H1 (cell line): ENCODE measurements around the gene OR1E1. TPM values are rescaled to one million over a fixed set of nuclear protein-coding genes. Genes with fewer than 3 reads are reported as not detected.

Experiments
- CEBPB ChIP-seq: IDR thresholded peaks from 2 replicates; pipeline ENCODE4 v1.6.1; 2012; ENCODE audit warnings: low read depth, low read length
- CHD1 ChIP-seq: IDR thresholded peaks from 2 replicates; pipeline ENCODE4 v1.6.1; 2012; ENCODE audit warnings: low read depth, low read length, improper control_type of control experiment
- CREB1 ChIP-seq: IDR thresholded peaks from 2 replicates; pipeline ENCODE4 v1.6.1; 2012; ENCODE audit warnings: inconsistent platforms
- NRF1 ChIP-seq: IDR thresholded peaks from 2 replicates; pipeline ENCODE4 v1.6.1; 2011; ENCODE audit warnings: mild to moderate bottlenecking, low read depth, low read length, improper control_type of control experiment
- RAD21 ChIP-seq, 2 experiments: IDR thresholded peaks in 1 of 2; conservative IDR thresholded peaks in 1 of 2; 2 replicates each; pipeline ENCODE4 v1.6.1; 2011; ENCODE audit warnings: low read depth in 2 of 2, low read length in 2 of 2, improper control_type of control experiment in 1 of 2, inconsistent platforms in 1 of 2, mild to moderate bottlenecking in 1 of 2, moderate library complexity in 1 of 2
- RXRA ChIP-seq: IDR thresholded peaks from 2 replicates; pipeline ENCODE4 v1.6.1; 2011; ENCODE audit warnings: low read depth, mild to moderate bottlenecking, low read length, moderate library complexity; ENCODE audit not compliant: insufficient read depth
- SIN3A ChIP-seq, 2 experiments: IDR thresholded peaks in 1 of 2; conservative IDR thresholded peaks in 1 of 2; 2 replicates each; pipeline ENCODE4 v1.6.1; 2011 to 2012; ENCODE audit warnings: low read length in 2 of 2, improper control_type of control experiment in 1 of 2, low read depth in 1 of 2, mild to moderate bottlenecking in 1 of 2
- SRF ChIP-seq: IDR thresholded peaks from 2 replicates; pipeline ENCODE4 v1.6.1; 2011; ENCODE audit warnings: mild to moderate bottlenecking, low read depth, low read length, moderate library complexity
- TAF1 ChIP-seq: IDR thresholded peaks from 2 replicates; pipeline ENCODE4 v1.6.1; 2011; ENCODE audit warnings: mild to moderate bottlenecking, low read depth, low read length
- polyA plus RNA-seq, 7 experiments: library from polyadenylated mRNA; depleted of rRNA in 3 of 7; stranded (reverse) in 5 of 7; unstranded in 2 of 7; fragments of >200 nt in 5 of 7; fragments of 200-250 nt in 2 of 7; gene quantifications; 1 replicate in 5 of 7; 2 replicates in 1 of 7; 4 replicates in 1 of 7; pipeline versions ENCODE4 v1.2.1 to v1.2.3, GENCODE V29; 2011 to 2013; ENCODE audit warnings: missing spikeins in 2 of 7, mixed read lengths in 2 of 7
- total RNA-seq: library from RNA; stranded (reverse); fragmentation: NEBNext Ultra II Directional; extraction: Animal tissue kit (Norgen Biotek cat#: 25700); gene quantifications from 2 replicates; pipeline ENCODE4 v1.2.1, GENCODE V29; 2021
- TF ChIP-seq, protein P1 (sequence below): fragments of 300-600 bp; sonication (generic); IDR thresholded peaks from 2 replicates; pipeline ENCODE4 v1.7.1; 2012; ENCODE audit warnings: low read length, moderate library complexity, mild to moderate bottlenecking, inconsistent platforms; ENCODE audit not compliant: insufficient replicate concordance

The OR1E1 gene
- total and polyA plus RNA-seq, 2 of the 8 experiments (the other 6 are each of a cell fraction or from before 2014, with no cell fraction given) = not detected

DNA sequence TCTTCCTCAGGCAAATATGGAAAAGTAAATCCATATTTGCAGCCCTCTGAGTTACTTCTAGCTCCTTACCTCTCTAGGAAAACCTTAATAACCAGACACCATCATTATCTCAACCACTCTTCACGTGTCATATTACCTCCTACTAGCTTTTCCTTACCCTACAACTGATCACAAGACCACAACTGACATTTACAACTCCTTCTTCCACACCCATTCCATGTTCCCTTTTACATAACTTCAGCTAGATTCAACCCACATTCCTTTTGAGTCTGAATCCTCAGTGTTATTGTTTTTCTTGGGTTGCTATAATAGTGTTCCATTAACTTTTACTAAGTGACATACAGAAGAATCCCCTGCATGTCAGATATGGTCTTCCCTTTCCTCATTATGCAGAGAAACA, 40.2 kb upstream of the OR1E1 start (continued):
- TF ChIP-seq, protein P1, sequence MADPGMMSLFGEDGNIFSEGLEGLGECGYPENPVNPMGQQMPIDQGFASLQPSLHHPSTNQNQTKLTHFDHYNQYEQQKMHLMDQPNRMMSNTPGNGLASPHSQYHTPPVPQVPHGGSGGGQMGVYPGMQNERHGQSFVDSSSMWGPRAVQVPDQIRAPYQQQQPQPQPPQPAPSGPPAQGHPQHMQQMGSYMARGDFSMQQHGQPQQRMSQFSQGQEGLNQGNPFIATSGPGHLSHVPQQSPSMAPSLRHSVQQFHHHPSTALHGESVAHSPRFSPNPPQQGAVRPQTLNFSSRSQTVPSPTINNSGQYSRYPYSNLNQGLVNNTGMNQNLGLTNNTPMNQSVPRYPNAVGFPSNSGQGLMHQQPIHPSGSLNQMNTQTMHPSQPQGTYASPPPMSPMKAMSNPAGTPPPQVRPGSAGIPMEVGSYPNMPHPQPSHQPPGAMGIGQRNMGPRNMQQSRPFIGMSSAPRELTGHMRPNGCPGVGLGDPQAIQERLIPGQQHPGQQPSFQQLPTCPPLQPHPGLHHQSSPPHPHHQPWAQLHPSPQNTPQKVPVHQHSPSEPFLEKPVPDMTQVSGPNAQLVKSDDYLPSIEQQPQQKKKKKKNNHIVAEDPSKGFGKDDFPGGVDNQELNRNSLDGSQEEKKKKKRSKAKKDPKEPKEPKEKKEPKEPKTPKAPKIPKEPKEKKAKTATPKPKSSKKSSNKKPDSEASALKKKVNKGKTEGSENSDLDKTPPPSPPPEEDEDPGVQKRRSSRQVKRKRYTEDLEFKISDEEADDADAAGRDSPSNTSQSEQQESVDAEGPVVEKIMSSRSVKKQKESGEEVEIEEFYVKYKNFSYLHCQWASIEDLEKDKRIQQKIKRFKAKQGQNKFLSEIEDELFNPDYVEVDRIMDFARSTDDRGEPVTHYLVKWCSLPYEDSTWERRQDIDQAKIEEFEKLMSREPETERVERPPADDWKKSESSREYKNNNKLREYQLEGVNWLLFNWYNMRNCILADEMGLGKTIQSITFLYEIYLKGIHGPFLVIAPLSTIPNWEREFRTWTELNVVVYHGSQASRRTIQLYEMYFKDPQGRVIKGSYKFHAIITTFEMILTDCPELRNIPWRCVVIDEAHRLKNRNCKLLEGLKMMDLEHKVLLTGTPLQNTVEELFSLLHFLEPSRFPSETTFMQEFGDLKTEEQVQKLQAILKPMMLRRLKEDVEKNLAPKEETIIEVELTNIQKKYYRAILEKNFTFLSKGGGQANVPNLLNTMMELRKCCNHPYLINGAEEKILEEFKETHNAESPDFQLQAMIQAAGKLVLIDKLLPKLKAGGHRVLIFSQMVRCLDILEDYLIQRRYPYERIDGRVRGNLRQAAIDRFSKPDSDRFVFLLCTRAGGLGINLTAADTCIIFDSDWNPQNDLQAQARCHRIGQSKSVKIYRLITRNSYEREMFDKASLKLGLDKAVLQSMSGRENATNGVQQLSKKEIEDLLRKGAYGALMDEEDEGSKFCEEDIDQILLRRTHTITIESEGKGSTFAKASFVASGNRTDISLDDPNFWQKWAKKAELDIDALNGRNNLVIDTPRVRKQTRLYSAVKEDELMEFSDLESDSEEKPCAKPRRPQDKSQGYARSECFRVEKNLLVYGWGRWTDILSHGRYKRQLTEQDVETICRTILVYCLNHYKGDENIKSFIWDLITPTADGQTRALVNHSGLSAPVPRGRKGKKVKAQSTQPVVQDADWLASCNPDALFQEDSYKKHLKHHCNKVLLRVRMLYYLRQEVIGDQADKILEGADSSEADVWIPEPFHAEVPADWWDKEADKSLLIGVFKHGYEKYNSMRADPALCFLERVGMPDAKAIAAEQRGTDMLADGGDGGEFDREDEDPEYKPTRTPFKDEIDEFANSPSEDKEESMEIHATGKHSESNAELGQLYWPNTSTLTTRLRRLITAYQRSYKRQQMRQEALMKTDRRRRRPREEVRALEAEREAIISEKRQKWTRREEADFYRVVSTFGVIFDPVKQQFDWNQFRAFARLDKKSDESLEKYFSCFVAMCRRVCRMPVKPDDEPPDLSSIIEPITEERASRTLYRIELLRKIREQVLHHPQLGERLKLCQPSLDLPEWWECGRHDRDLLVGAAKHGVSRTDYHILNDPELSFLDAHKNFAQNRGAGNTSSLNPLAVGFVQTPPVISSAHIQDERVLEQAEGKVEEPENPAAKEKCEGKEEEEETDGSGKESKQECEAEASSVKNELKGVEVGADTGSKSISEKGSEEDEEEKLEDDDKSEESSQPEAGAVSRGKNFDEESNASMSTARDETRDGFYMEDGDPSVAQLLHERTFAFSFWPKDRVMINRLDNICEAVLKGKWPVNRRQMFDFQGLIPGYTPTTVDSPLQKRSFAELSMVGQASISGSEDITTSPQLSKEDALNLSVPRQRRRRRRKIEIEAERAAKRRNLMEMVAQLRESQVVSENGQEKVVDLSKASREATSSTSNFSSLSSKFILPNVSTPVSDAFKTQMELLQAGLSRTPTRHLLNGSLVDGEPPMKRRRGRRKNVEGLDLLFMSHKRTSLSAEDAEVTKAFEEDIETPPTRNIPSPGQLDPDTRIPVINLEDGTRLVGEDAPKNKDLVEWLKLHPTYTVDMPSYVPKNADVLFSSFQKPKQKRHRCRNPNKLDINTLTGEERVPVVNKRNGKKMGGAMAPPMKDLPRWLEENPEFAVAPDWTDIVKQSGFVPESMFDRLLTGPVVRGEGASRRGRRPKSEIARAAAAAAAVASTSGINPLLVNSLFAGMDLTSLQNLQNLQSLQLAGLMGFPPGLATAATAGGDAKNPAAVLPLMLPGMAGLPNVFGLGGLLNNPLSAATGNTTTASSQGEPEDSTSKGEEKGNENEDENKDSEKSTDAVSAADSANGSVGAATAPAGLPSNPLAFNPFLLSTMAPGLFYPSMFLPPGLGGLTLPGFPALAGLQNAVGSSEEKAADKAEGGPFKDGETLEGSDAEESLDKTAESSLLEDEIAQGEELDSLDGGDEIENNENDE = no peak
- TF ChIP-seq RXRA (no peak), NRF1 (no peak), RAD21 (IDR thresholded peaks at IDR 0.05 in 1 of 2, conservative IDR thresholded peaks at IDR 0.05 in 1 of 2; ENCODE audit: low read depth in 2 of 2, low read length in 2 of 2) (no peak), SIN3A (conservative IDR thresholded peaks at IDR 0.05 in 1 of 2, IDR thresholded peaks at IDR 0.05 in 1 of 2; ENCODE audit: low read depth in 1 of 2, low read length in 2 of 2) (no peak), CREB1 (no peak), SRF (no peak), TAF1 (no peak), CHD1 (no peak), CEBPB (no peak)
